Measurements from ENCODE around the gene MMP8.

MMP8 gene

DNA sequence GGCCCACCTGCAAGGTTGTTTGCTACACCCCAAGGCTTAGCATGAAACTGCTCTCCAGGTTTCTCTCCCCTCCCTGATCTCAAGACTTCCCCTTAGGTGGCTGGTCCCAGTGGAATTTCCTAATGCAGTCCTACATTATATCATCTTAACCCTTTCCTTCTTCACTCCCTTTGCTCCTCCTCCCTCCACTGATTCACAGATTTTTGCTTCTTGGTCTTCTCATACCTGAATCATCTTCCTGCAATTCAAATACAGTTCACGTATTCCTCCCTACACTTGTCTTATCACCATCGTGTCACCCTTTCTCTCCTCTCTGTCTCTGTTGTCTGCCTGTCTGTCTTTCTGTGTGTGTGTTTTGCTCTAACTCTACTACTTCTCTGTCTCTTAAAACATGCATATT, 38.7 kb upstream of the MMP8 start:
- Mint-ChIP-seq H3K27me3 (ENCODE audit: low read depth, poor library complexity) (peaks cover 5% of the 10 kb centered on the region), H3K36me3 (ENCODE audit: low read depth) (no peaks in the 10 kb centered on the region), H3K27ac (no peak overlapping the region), H3K4me1 (peaks cover 6% of the 10 kb centered on the region), H3K4me3 (no peak overlapping the region), H3K9me3 (no peaks in the 10 kb centered on the region)
- TF ChIP-seq, protein P1, sequence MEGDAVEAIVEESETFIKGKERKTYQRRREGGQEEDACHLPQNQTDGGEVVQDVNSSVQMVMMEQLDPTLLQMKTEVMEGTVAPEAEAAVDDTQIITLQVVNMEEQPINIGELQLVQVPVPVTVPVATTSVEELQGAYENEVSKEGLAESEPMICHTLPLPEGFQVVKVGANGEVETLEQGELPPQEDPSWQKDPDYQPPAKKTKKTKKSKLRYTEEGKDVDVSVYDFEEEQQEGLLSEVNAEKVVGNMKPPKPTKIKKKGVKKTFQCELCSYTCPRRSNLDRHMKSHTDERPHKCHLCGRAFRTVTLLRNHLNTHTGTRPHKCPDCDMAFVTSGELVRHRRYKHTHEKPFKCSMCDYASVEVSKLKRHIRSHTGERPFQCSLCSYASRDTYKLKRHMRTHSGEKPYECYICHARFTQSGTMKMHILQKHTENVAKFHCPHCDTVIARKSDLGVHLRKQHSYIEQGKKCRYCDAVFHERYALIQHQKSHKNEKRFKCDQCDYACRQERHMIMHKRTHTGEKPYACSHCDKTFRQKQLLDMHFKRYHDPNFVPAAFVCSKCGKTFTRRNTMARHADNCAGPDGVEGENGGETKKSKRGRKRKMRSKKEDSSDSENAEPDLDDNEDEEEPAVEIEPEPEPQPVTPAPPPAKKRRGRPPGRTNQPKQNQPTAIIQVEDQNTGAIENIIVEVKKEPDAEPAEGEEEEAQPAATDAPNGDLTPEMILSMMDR (IDR thresholded peaks at IDR 0.05): no peak
- no peak for DNase-seq

DNA sequence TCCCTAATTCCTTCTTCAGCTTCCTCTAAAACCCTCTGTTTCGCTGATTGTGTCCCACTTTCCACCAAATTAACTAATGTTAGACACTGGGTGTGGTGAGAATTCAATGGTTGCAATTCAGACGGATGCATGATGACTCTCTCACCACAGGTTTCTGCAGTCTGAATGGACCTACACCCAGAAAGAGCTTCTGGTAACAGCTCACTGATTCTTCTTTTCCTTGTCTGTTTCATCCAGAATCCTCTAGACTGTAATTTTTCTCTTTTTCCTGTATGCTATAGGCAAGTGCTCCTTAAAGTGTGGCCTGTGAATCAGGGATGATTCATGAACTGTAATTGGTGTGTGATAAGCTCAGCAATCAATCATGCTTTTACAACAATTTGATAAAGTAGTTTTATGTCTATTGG, 37.6 kb upstream of the MMP8 start:
- Mint-ChIP-seq H3K4me1 (peaks cover 6% of the 10 kb centered on the region), H3K9me3 (no peaks in the 10 kb centered on the region), H3K36me3 (ENCODE audit: low read depth) (no peaks in the 10 kb centered on the region), H3K4me3 (no peak overlapping the region), H3K27ac (no peak overlapping the region), H3K27me3 (ENCODE audit: low read depth, poor library complexity) (peaks cover 5% of the 10 kb centered on the region)
- DNase-seq: no peak
- TF ChIP-seq, protein P1 (IDR thresholded peaks at IDR 0.05): no peak

DNA sequence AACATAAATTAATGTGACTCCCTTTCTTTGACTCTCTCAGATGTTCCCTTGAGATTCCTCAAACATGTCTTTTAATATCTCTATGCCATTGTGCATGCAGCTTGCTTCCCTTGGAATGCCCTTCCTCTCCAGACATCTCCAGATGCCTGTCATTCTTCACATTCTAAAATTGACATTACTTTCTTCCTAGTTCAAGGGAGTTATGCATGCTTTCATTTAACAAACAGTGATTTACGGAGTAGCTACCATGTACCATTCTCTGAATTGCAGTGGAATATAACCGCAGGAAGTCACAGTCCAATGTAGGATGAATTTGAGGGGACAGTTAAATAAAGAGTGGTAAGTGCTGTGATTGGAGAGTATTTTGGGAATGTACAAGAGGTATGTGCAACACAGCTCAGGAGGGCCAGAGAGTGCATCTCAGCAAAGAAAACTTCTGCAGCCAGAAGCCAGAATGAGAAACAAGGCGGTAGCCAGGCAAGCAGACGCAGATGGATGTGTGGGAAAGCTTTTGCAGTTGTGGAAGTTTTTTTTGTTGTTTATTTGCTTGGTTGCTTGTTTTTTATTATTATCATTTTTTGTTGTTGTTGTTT, 37.0 kb upstream of the MMP8 start:
- H3K9me3 Mint-ChIP-seq: no peaks in the 10 kb centered on the region
- H3K27ac Mint-ChIP-seq: peak overlapping the region; percentile 12
- H3K4me3 Mint-ChIP-seq: no peak overlapping the region
- no peaks in the 10 kb centered on the region for H3K36me3 Mint-ChIP-seq (ENCODE audit: low read depth)
- H3K27me3 Mint-ChIP-seq (ENCODE audit: low read depth, poor library complexity): peaks cover 5% of the 10 kb centered on the region
- DNase-seq: no peak
- H3K4me1 Mint-ChIP-seq: peaks cover 6% of the 10 kb centered on the region
- TF ChIP-seq, protein P1 (IDR thresholded peaks at IDR 0.05): no peak

DNA sequence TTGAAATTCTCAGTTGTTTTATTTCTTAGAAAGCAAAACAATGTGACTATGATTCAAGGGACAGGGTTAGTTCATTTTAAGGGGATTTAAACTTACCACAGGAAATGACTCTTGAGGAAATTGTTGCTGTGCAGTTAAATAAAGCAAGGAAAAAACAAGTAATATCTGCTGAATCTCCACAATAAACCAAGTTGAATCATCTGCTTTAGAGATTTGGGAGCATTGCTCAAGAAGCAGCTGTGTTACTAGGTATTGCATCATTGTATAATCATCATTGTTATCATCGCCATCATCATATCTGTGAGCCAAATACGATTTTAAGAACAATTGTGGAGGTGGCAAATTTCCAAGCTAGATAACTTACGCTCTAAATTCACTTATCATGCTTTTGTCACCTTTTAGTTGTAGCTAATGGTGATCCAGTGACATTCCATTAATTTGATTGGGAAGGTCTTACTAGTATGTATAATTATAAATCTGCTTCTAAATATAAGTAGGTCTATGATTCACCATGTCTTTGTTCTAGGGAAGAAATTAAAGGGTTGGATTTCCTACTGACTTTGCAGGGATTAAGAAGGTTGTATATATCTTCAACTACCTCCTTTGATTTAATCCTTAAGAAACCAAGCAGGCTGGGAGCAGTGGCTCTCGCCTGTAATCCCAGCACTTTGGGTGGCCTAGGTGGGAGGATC, 35.7 kb upstream of the MMP8 start:
- H3K27me3 Mint-ChIP-seq (ENCODE audit: low read depth, poor library complexity): peaks cover 11% of the 10 kb centered on the region
- H3K27ac Mint-ChIP-seq: no peak overlapping the region
- no peak for DNase-seq
- H3K4me3 Mint-ChIP-seq: no peak overlapping the region
- H3K4me1 Mint-ChIP-seq: peaks cover 6% of the 10 kb centered on the region
- no peaks in the 10 kb centered on the region for H3K36me3 Mint-ChIP-seq (ENCODE audit: low read depth)
- TF ChIP-seq, protein P1 (IDR thresholded peaks at IDR 0.05): no peak
- H3K9me3 Mint-ChIP-seq: no peaks in the 10 kb centered on the region

DNA sequence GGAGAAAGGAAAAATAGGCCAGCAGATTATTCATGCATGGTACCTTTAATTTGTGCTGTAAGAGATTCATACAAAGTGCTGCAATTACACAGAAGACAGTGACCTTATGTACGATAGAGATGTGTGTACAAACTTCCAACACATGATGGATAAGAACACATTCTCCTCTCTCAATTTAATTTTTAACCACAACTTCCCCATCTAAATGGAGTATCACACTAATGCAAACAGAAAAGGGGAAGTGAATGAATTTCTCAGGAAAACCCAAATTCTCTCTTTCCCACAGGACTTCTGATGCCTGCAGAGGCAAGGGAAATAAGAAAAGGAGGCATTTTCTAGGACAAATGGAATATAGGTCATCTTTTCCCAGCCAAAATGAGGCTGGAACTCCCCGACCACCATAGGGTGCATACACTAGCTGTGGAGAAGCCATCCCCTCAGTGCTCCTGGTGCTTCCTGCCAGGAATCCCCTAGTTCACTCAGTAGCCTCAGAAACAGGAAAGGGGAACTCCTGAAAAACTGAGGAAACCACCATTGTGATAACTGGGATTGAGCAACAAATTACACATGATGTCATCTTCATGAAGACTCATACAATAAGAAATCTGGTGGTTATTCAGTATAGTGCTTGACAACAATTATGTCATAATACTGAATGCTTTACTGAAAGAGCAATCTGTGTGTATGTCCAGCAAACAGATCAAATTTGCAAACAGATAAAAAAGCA, 33.2 kb upstream of the MMP8 start:
- H3K27ac Mint-ChIP-seq: no peak overlapping the region
- no peaks in the 10 kb centered on the region for H3K36me3 Mint-ChIP-seq (ENCODE audit: low read depth)
- TF ChIP-seq, protein P1 (IDR thresholded peaks at IDR 0.05): no peak
- no peak overlapping the region for H3K4me3 Mint-ChIP-seq
- peaks cover 6% of the 10 kb centered on the region for H3K27me3 Mint-ChIP-seq (ENCODE audit: low read depth, poor library complexity)
- DNase-seq: no peak
- H3K9me3 Mint-ChIP-seq: no peaks in the 10 kb centered on the region
- H3K4me1 Mint-ChIP-seq: peaks cover 6% of the 10 kb centered on the region

Measured in nephron progenitor cell (in vitro differentiated cells).